GM21576 (cell line): ENCODE results near the gene RGL1.
A peak's percentile ranks its signal among the peaks of the same experiment; 100 is the strongest.

ENCODE experiments used
- ATAC-seq: cut with Tn5 transposase; IDR thresholded peaks from one replicate; pipeline ENCODE4 v1.9.1; 2021; ENCODE audit warnings: mild to moderate bottlenecking, moderate library complexity; ENCODE audit not compliant: unreplicated experiment

The RGL1 gene

GRCh38 chr1:183945428-183946319 is 140.8 kb downstream of the RGL1 start:
- no peak for ATAC-seq

GRCh38 chr1:183946320-183946613 is 141.3 kb downstream of the RGL1 start:
- ATAC-seq = no peak

- no peak for ATAC-seq
Observed at GRCh38 chr1:183947988-183948387, 143.1 kb downstream of the RGL1 start.

DNA sequence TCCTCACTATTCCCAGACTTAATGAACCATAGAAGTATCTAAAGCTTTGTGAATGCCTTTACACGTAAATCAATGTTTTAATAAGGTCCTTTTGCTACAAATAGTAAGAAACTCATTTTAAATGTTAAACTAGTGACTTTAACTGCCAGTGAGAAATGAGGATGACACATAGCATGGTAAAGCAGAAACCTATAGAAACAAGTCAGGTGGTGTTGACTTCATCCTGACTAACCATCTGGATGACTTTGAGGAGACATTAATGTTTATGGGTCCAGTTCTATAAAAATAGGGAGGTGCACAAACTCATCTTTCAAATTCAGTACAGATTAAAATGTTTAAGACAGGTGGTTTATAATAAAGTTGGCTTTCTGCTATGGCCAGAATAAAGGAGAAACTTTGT is 147.2 kb downstream of the RGL1 start:
- no peak for ATAC-seq

DNA sequence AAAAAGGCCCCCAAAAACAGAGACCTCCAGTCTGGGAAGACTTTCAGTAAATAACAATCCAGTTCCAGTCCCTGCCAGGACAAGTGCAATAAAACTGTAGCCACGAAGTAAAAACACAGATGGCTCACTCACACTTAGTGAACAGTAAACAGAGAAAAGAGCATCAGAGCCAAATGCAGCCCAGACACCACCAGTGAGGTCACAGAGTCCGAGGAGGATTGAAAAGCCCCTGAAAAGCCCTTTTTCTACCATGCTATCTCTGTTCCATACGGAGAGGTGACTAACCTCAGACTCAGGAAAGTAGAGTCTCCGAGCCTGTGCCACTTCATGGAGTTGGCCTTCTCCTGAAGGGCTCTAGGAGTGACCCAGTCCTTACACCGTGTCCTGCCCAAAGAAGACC is 148.1 kb downstream of the RGL1 start:
- no peak for ATAC-seq

DNA sequence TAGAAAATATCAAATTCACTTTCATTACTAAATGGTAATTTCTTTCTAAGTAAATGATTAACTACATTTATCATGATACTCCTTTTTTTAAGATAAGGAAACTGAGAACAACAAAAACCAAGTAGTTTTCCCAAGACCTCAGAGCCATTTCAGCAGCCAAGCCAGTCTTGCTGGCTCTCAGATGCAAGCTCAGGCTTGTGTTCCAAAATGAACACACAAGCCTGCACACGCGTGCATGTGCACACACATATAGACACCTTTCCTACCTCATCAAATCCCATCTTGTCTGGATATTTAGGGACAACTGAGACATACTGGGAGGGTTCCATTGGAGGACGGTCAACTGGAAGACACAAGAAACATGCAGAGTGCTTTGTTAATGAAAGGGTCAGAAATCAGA is 149.6 kb downstream of the RGL1 start:
- ATAC-seq = no peak

- ATAC-seq = peak; percentile 99
Observed at GRCh38 chr1:183956559-183957188, 151.8 kb downstream of the RGL1 start.

GRCh38 chr1:183957216-183957830 is 152.4 kb downstream of the RGL1 start:
- no peak for ATAC-seq

GRCh38 chr1:183958958-183959357 is 154.0 kb downstream of the RGL1 start:
- ATAC-seq = no peak

DNA sequence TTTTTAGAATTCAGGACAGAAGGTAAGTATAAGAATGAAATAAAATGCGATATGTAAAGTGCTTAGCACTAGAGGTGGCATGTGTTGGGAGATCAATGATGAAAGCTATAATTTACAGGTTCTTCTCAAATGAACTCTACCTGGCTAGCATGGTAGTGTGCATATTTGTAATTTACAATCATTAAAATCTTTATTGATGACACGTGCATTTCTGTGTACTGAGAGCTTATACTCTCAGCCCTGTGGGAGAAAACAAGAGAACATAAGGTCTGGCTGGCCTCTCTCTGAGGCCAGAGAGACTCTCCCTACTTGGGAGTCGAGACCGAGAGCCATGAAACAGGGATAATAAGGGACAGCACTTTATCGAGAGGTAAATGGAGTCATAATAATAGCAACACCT is 156.2 kb downstream of the RGL1 start:
- no peak for ATAC-seq

DNA sequence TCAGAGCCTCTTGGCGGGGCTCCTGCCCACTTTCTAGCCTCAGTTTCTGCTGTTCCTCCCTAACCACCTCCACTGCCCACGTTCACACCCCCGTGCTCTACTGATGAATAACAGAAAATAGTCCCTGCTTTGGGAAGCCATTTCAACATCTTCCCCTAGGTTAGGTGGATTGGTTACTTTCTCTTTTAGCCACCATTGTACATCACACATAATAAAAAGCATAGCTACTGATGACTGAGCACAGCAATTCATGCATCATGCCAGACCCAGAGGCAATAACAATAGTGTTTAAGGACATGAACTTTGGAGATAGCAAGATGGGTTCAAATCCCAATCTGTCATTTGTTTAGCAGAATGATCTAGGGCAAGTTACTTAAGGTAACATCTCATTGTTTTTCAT is 158.0 kb downstream of the RGL1 start:
- ATAC-seq = no peak

DNA sequence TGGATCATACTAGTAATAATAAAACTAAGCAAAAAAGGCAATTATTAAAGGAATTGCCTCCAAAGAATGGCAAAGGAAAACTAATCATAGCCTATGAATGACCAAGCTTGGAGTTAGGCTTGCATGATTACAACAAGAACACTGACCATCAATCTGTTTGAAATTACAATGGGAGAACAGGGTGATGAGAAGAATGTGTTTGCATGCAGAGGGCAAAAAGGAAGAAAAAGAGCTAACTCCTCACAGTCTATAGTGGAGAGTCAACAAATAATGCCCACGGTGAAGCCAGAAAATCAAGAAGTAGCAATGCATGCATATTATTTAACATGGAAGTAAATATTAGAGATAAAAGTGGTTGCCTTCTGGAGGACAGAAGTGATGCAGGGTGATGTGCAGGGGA is 160.8 kb downstream of the RGL1 start:
- no peak for ATAC-seq

DNA sequence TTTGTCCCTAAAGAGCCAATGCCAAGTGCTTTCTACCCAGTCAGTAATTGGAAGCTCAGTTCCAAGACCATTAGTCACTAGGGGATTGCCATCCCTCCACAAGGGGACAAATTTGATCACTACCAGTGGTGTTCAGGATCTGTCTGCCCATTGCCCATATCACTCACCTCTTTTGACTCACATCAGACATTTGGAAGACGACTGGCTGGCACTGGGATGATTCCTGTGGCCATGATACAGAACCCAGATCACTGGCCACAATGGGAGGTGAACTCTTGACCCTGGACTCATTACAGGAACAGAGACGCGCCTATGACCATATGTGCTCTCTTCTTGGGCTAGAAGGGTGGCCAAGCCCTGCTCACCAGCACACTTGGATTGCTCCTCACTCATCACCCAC is 161.6 kb downstream of the RGL1 start:
- ATAC-seq = no peak

DNA sequence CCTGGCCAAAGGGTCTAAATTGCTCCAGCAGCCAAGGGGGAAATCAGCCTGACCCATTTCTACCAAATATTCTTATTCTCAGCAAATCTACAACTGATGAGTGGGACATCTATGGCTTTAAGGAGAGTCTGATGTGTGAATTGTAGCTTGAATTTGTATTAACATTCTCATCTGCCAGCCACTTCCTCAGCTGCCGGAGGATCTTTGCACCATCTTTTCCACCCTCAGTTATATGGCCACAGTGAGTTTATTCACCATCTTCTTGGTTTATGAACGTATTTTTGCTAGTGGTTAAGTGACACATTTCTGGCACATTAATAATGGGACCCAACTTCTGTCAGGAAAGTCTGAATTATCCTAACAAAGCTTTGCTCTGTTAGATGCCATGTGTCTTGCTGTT is 163.0 kb downstream of the RGL1 start:
- ATAC-seq = no peak

- no peak for ATAC-seq
Observed at GRCh38 chr1:183968386-183968785, 163.5 kb downstream of the RGL1 start.

DNA sequence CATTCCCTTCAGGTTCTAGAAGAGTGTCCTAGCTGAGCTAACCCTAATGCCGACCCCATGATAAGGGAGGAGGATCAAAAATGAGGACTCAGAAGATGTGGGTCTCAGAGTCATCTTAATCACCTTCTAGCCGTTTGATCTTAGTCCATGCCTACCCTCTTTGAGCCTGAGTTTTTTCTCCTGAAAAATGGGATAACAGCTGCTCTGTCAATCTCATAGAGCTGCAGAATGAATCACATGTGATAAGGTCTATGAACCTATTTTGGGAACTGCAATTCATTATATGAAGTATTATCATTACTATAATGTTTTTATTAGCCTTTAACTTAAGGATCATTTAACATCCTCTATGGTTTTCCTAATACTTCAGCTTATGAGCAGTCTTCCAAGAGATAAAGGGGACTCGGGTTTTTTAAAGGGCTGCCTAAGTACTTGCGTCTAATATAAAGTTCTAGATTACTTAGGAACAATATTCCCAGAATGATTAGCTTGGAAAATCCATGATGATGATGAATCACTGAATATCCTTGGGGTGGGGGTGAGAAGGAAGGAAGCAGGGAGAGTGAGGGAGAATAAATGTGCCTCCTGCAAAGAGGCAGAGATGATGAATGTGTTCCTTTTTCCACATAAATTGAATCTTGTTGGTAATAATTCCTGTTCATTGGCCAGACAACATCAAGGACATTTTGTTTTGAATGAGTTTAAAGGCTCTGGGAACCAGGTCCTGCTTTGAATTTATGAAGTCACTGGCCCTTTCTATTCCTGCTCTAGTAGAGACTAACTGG is 165.8 kb downstream of the RGL1 start:
- no peak for ATAC-seq

GRCh38 chr1:183975651-183976050 is 170.7 kb downstream of the RGL1 start:
- no peak for ATAC-seq

GRCh38 chr1:183977717-183978116 is 172.8 kb downstream of the RGL1 start:
- no peak for ATAC-seq
